ENCODE measurements around the gene IL25.

DNA sequence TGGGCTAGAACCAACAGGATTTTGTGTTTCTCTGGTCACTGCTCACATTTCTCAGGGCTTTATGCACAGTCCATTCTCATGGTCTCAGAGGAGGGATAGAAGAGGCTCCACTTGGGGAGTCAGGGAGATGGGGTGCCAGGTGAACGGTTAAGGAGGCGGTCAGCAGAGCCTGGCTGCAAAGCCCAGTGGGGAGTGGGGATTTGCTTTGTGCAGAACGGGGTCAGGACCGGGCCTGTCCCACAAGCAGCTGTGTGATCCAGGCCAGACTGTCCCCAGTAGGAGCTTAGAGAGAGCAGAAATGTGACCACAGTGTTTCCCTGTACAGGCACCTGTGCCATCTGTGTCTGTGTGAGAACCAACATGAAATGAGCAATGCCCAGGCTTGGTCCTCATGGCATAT is 8.4 kb downstream of the IL25 start:
- no peak for TF ChIP-seq CTCF (IDR thresholded peaks at IDR 0.05; ENCODE audit: low read length)
- no peak for TF ChIP-seq EZH2 (IDR thresholded peaks at IDR 0.05; ENCODE audit: borderline replicate concordance, low read length)

Measured in OCI-LY1 (cell line).